Measurements from ENCODE around the gene MAGI3.
"Not testable (repeated sequence)": the region's sequence is repeated elsewhere in the genome, so short reads cannot be mapped to it uniquely, and the experiment has no call there.

The MAGI3 gene

GRCh38 chr1:113517983-113518382 is 127.7 kb downstream of the MAGI3 start:
- no peak for DNase-seq

- no peak for DNase-seq
These were observed 129.2 kb downstream of the MAGI3 start for GRCh38 chr1:113519556-113519955.

- no peak for DNase-seq
These were observed 139.7 kb downstream of the MAGI3 start for GRCh38 chr1:113530021-113530420.

- no peak for DNase-seq
These were observed 141.0 kb downstream of the MAGI3 start for GRCh38 chr1:113531321-113531720.

- DNase-seq, result no peak
These were observed 142.7 kb downstream of the MAGI3 start for GRCh38 chr1:113533061-113533460.

- no peak for DNase-seq
These were observed 144.0 kb downstream of the MAGI3 start for GRCh38 chr1:113534130-113534817.

- no peak for DNase-seq
These were observed 144.6 kb downstream of the MAGI3 start for GRCh38 chr1:113534875-113535274.

- DNase-seq, result no peak
These were observed 146.0 kb downstream of the MAGI3 start for GRCh38 chr1:113536182-113536780.

- no peak for DNase-seq
These were observed 147.9 kb downstream of the MAGI3 start for GRCh38 chr1:113538225-113538624.

GRCh38 chr1:113540335-113540734 is 150.0 kb downstream of the MAGI3 start:
- DNase-seq, result no peak

GRCh38 chr1:113541106-113541505 is 150.8 kb downstream of the MAGI3 start:
- DNase-seq, result no peak

GRCh38 chr1:113542221-113542701 is 151.9 kb downstream of the MAGI3 start:
- no peak for DNase-seq

GRCh38 chr1:113543110-113543509 is 152.8 kb downstream of the MAGI3 start:
- no peak for DNase-seq

- no peak for DNase-seq
These were observed 154.9 kb downstream of the MAGI3 start for GRCh38 chr1:113545210-113545609.

GRCh38 chr1:113545626-113546025 is 155.3 kb downstream of the MAGI3 start:
- DNase-seq, result no peak

- DNase-seq, result no peak
These were observed 161.4 kb downstream of the MAGI3 start for GRCh38 chr1:113551728-113552127.

GRCh38 chr1:113552244-113552643 is 161.9 kb downstream of the MAGI3 start:
- DNase-seq, result no peak

- DNase-seq, result no peak
These were observed 166.9 kb downstream of the MAGI3 start for GRCh38 chr1:113557187-113557586.

- no peak for DNase-seq
These were observed 175.3 kb downstream of the MAGI3 start for GRCh38 chr1:113565621-113566020.

- no peak for DNase-seq
These were observed 177.1 kb downstream of the MAGI3 start for GRCh38 chr1:113567427-113567826.

- not testable (repeated sequence) for DNase-seq
These were observed 185.5 kb downstream of the MAGI3 start for GRCh38 chr1:113575744-113576260.

- no peak for DNase-seq
These were observed 186.0 kb downstream of the MAGI3 start for GRCh38 chr1:113576271-113576670.

GRCh38 chr1:113579256-113580018 is 189.1 kb downstream of the MAGI3 start:
- no peak for DNase-seq

GRCh38 chr1:113581323-113581722 is 191.0 kb downstream of the MAGI3 start:
- DNase-seq, result no peak

All from GDM1 (cell line).